ENCODE measurements around the gene PTPN1.

PTPN1 gene

GRCh38 chr20:50516935-50517816 lies 7.0 kb downstream of the PTPN1 start:
- in situ Hi-C loops (cut with HindIII; ENCODE audit: low sequenced_read_pairs) = loop anchor here (5.0 kb wide), 1 partner anchor 70 kb away; no protein-coding TSS in a partner anchor
- H3K4me3 ChIP-seq (ENCODE audit: low read depth, low read length) = no peak overlapping the region
- DNase-seq (ENCODE audit: low read depth) = no peak
- no peak for TF ChIP-seq CTCF (IDR thresholded peaks at IDR 0.05; ENCODE audit: low read depth, low read length, missing control alignments)

- H3K4me3 ChIP-seq (ENCODE audit: low read depth, low read length) = no peak overlapping the region
- TF ChIP-seq CTCF (IDR thresholded peaks at IDR 0.05; ENCODE audit: low read depth, low read length, missing control alignments) = no peak
- in situ Hi-C loops (cut with HindIII; ENCODE audit: low sequenced_read_pairs) = loop anchor here (5.0 kb wide), 1 partner anchor 70 kb away; no protein-coding TSS in a partner anchor
- no peak for DNase-seq (ENCODE audit: low read depth)
Observed at GRCh38 chr20:50517817-50518154, 7.6 kb downstream of the PTPN1 start.

- in situ Hi-C loops (cut with HindIII; ENCODE audit: low sequenced_read_pairs) = loop anchor here (5.0 kb wide), 1 partner anchor 71 kb away; no protein-coding TSS in a partner anchor
- no peak overlapping the region for H3K4me3 ChIP-seq (ENCODE audit: low read depth, low read length)
- no peak for DNase-seq (ENCODE audit: low read depth)
- TF ChIP-seq CTCF (IDR thresholded peaks at IDR 0.05; ENCODE audit: low read depth, low read length, missing control alignments) = no peak
Observed at GRCh38 chr20:50518270-50518721, 8.1 kb downstream of the PTPN1 start.

- in situ Hi-C loops (cut with HindIII; ENCODE audit: low sequenced_read_pairs) = loop anchor here (5.0 kb wide), 1 partner anchor 72 kb away; no protein-coding TSS in a partner anchor
- TF ChIP-seq CTCF (IDR thresholded peaks at IDR 0.05; ENCODE audit: low read depth, low read length, missing control alignments) = no peak
- H3K4me3 ChIP-seq (ENCODE audit: low read depth, low read length) = no peak overlapping the region
- no peak for DNase-seq (ENCODE audit: low read depth)
Observed at GRCh38 chr20:50519036-50519762, 9.0 kb downstream of the PTPN1 start.

GRCh38 chr20:50520222-50520880 lies 10.2 kb downstream of the PTPN1 start:
- in situ Hi-C loops (cut with HindIII; ENCODE audit: low sequenced_read_pairs) = no loop called here
- no peak for DNase-seq (ENCODE audit: low read depth)
- H3K4me3 ChIP-seq (ENCODE audit: low read depth, low read length) = no peak overlapping the region
- TF ChIP-seq CTCF (IDR thresholded peaks at IDR 0.05; ENCODE audit: low read depth, low read length, missing control alignments) = no peak

All from astrocyte of the cerebellum (primary cell).